K562 (cell line): Measurements from ENCODE around the gene FADS6. TPM values are rescaled to one million over a fixed set of nuclear protein-coding genes. Genes with fewer than 3 reads are reported as not detected.
A peak's percentile ranks its signal among the peaks of the same experiment; 100 is the strongest.

Experiments used
- ATAC-seq: fragments of 200-7000 bp; cut with Tn5 transposase; 3 replicates; pipeline ENCODE4 v1.9.1; 2020; ENCODE audit warnings: moderate library complexity
- BruUV-seq: library from RNA; stranded (reverse); fragments of 400-500 nt; replicated peaks from 2 replicates; lab custom pipeline; 2021; lab: Mats Ljungman, UMichigan
- CTCF ChIA-PET: fragments of 300-600 bp; formaldehyde crosslinking; extraction: SDS; loops from one replicate; lab custom pipeline; 2021; ENCODE audit warnings: low intra/inter-chr PET ratio; lab: Yijun Ruan, JAX
- POLR2A ChIA-PET: fragments of 300-600, 350-650 bp; sonication (Branson Sonifier 250); formaldehyde crosslinking; extraction: SDS; loops from one replicate; lab custom pipeline; 2021; ENCODE audit warnings: antibody characterized with exemption, inconsistent platforms; lab: Yijun Ruan, JAX
- DNase-seq, 4 experiments: peaks; one replicate each; pipeline versions ENCODE4 v3.0.0 to v3.0.0-alpha.2; 2011 to 2018; ENCODE audit warnings: low spot score in 3 of 4, mixed read lengths in 3 of 4; ENCODE audit errors: extremely low read depth in 1 of 4
- FAIRE-seq: peaks from 2 replicates; lab custom pipeline; 2011; peaks lifted over from hg19 to GRCh38; lab: Jason Lieb, UNC
- H2AFZ ChIP-seq: 2 replicates; pipeline ENCODE4 v1.6.0; 2011; ENCODE audit warnings: low read depth, low read length, control low read depth, inconsistent platforms
- H3K27ac ChIP-seq: fragments of 200-600 bp; 3 replicates; pipeline ENCODE4 v1.8.0; 2011; ENCODE audit warnings: low read depth, mild to moderate bottlenecking, control low read depth, inconsistent platforms, low read length, moderate library complexity, mixed read lengths; ENCODE audit errors: extremely low read depth
- H3K27me3 ChIP-seq, 2 experiments: fragments of 300-600 bp in 1 of 2; 2 replicates in 1 of 2; 3 replicates in 1 of 2; pipeline versions ENCODE4 v1.6.0 to v1.8.0; 2011; ENCODE audit warnings: inconsistent platforms in 2 of 2, low read length in 2 of 2, mild to moderate bottlenecking in 1 of 2, mixed read lengths in 1 of 2, moderate library complexity in 1 of 2; ENCODE audit not compliant: control insufficient read depth in 2 of 2, insufficient read depth in 2 of 2
- H3K36me3 ChIP-seq: fragments of 300-600 bp; 3 replicates; pipeline ENCODE4 v1.8.0; 2011; ENCODE audit warnings: mild to moderate bottlenecking, low read length, inconsistent platforms; ENCODE audit not compliant: control insufficient read depth, insufficient read depth
- H3K4me1 ChIP-seq, 2 experiments: fragments of 200-600 bp in 1 of 2; replicated peaks in 1 of 2; 2 replicates in 1 of 2; 3 replicates in 1 of 2; pipeline versions ENCODE4 v1.5.1 to v1.8.0; 2011; ENCODE audit warnings: inconsistent platforms in 2 of 2, low read length in 2 of 2, mild to moderate bottlenecking in 1 of 2, mixed read lengths in 1 of 2, moderate library complexity in 1 of 2; ENCODE audit not compliant: control insufficient read depth in 2 of 2, insufficient read depth in 2 of 2
- H3K4me2 ChIP-seq: 2 replicates; pipeline ENCODE4 v1.6.1; 2011; ENCODE audit warnings: low read length, control low read depth, inconsistent platforms, mixed read lengths; ENCODE audit not compliant: insufficient read depth
- H3K4me3 ChIP-seq: fragments of 200-600 bp; sonication (generic), shearing (Covaris generic); 2 replicates; pipeline ENCODE4 v1.5.1; 2016; ENCODE audit warnings: control low read depth, inconsistent platforms
- H3K79me2 ChIP-seq: fragments of 200-600 bp; 3 replicates; pipeline ENCODE4 v1.8.0; 2011; ENCODE audit warnings: low read length, inconsistent platforms; ENCODE audit not compliant: control insufficient read depth, insufficient read depth
- H3K9ac ChIP-seq, 2 experiments: 2 replicates each; pipeline versions ENCODE4 v1.6.0 to v1.6.1; 2011; ENCODE audit warnings: low read depth in 2 of 2, low read length in 2 of 2, control low read depth in 1 of 2, inconsistent platforms in 1 of 2, mild to moderate bottlenecking in 1 of 2, mixed read lengths in 1 of 2; ENCODE audit not compliant: insufficient read depth in 1 of 2
- H3K9me1 ChIP-seq: one replicate; pipeline ENCODE4 v1.6.0; 2011; ENCODE audit warnings: inconsistent platforms, mild to moderate bottlenecking, low read length, moderate library complexity; ENCODE audit not compliant: control insufficient read depth, insufficient read depth
- H3K9me3 ChIP-seq: replicated peaks from 2 replicates; pipeline ENCODE4 v1.5.1; 2011; ENCODE audit warnings: low read depth, low read length, inconsistent platforms; ENCODE audit not compliant: control insufficient read depth, insufficient read depth
- H4K20me1 ChIP-seq: replicated peaks from 2 replicates; pipeline ENCODE4 v1.6.1; 2011; ENCODE audit warnings: low read length, inconsistent platforms, mixed read lengths; ENCODE audit not compliant: control insufficient read depth, insufficient read depth
- ATF3 ChIP-seq, 2 experiments: fragments of 450-650 bp in 1 of 2; sonication (generic) in 1 of 2; formaldehyde crosslinking in 1 of 2; IDR thresholded peaks in 1 of 2; conservative IDR thresholded peaks in 1 of 2; 2 replicates each; pipeline versions ENCODE4 v1.6.1 to v1.8.1; 2016 to 2023; ENCODE audit warnings: mild to moderate bottlenecking in 2 of 2, moderate library complexity in 2 of 2, inconsistent platforms in 1 of 2, missing genetic modification reagents in 1 of 2
- STAT5B ChIP-seq: fragments of 250-450 bp; sonication (Bioruptor Pico); IDR thresholded peaks from 2 replicates; pipeline ENCODE4 v1.8.0; 2021; ENCODE audit warnings: mild to moderate bottlenecking, inconsistent platforms
- ZBTB33 ChIP-seq: sonication (generic); formaldehyde crosslinking; IDR thresholded peaks from 2 replicates; pipeline ENCODE4 v1.8.1; 2023; ENCODE audit warnings: mild to moderate bottlenecking, missing genetic modification reagents
- WGBS: fragments of 100-300 bp; shearing (Covaris generic); methylation state at CpG from one replicate; pipeline ENCODE4 v1.1.6; 2016; ENCODE audit warnings: low coverage, mixed read lengths; ENCODE audit not compliant: insufficient coverage; ENCODE audit errors: missing lambda C conversion rate; 5-methylcytosine and 5-hydroxymethylcytosine counted together
- in situ Hi-C: fragments of 300-500 bp; cut with MboI; formaldehyde crosslinking; loops from 4 replicates; pipeline ENCODE4 v1.15.0; 2018; ENCODE audit warnings: inconsistent platforms, mixed read lengths
- intact Hi-C: fragments of 100-400 bp; cut with micrococcal nuclease; formaldehyde crosslinking; loops from 2 replicates; pipeline ENCODE4 v1.14.2; 2022
- polyA plus RNA-seq, 8 experiments: library from polyadenylated mRNA; depleted of rRNA in 4 of 8; stranded (reverse) in 5 of 8; unstranded in 3 of 8; fragments of >200 nt; fragmentation: Nextera tagmentation in 2 of 8; fragmentation: Illumina TruSeq in 1 of 8; extraction: Ambion mirVana in 2 of 8; extraction: Trizol in 1 of 8; gene quantifications; 2 replicates each; pipeline versions ENCODE4 v1.2.1 to v1.2.3, GENCODE V29; 2011 to 2014; ENCODE audit warnings: inconsistent platforms in 1 of 8, missing spikeins in 1 of 8
- total RNA-seq, 7 experiments: library from RNA; depleted of rRNA in 6 of 7; stranded (reverse); fragments of >200 nt in 6 of 7; fragmentation: Illumina TruSeq in 2 of 7; extraction: Trizol in 2 of 7; gene quantifications; 2 replicates each; pipeline versions ENCODE4 v1.2.1 to v1.2.3, GENCODE V29; 2011 to 2021; ENCODE audit warnings: low replicate concordance in 1 of 7

FADS6 gene
- total and polyA plus RNA-seq, 9 of the 15 experiments (the other 6 are each of a cell fraction or from before 2014, with no cell fraction given): 0.18 to 0.22 TPM; not detected in 7

GRCh38 chr17:74920306-74920620, 26.8 kb upstream of the FADS6 start:
- Histone ChIP-seq H4K20me1 (no peaks in the 10 kb centered on the region), H3K27me3 (peaks cover 7 to 16% of the 10 kb centered on the region in 2 experiments; a peak in 4 of 5 replicates), H3K4me2 (no peak overlapping the region), H3K27ac (no peak overlapping the region)
- CTCF ChIA-PET: interaction anchor here (1.4 kb wide), 1 partner anchor 40 kb away, joined by 7 read pairs; no protein-coding TSS in a partner anchor
- POLR2A ChIA-PET: interaction anchor here (0.6 to 1.4 kb wide), 4 partner anchors 24 to 90 kb away, joined by 3 to 5 read pairs (median 4); partner anchors contain the start of gene FDXR
- ATAC-seq (no peak), FAIRE-seq (no peak)
- peak; percentile 95 for TF ChIP-seq ZBTB33 (CRISPR knock-in tag)
- peak; percentile 18; the same call in 1 of the 2 replicates for TF ChIP-seq ATF3 (IDR thresholded peaks at IDR 0.05)
- TF ChIP-seq ATF3 (CRISPR knock-in tag; conservative IDR thresholded peaks at IDR 0.05): no peak
- TF ChIP-seq STAT5B: no peak
- TF ChIP-seq, all 486 proteins: peak for 2
- BruUV-seq: no TSS peak
- Histone ChIP-seq H3K9ac (no peak overlapping the region), H3K4me1 (peaks cover 18 to 67% of the 10 kb centered on the region in 2 experiments), H3K36me3 (no peaks in the 10 kb centered on the region), H3K79me2 (no peaks in the 10 kb centered on the region), H3K9me1 (no peaks in the 10 kb centered on the region), H2AFZ (no peak overlapping the region), H3K4me3 (no peak overlapping the region), H3K9me3 (no peaks in the 10 kb centered on the region)
- in situ Hi-C loops: loop anchor here (5.0 kb wide), 1 partner anchor 37 kb away; no protein-coding TSS in a partner anchor
- DNase-seq: no peak
- intact Hi-C loops: loop anchor here (10.0 kb wide), 1 partner anchor 85 kb away; no protein-coding TSS in a partner anchor
- WGBS: 91% methylated on average over 19 of the region's 27 CpGs
